ENCODE measurements around the gene CHN1. TPM values are rescaled to one million over a fixed set of nuclear protein-coding genes. Genes with fewer than 3 reads are reported as not detected.

Gene CHN1
- total RNA-seq, 2 donors from 2014 or later, result 2.2 to 2.8 TPM

DNA sequence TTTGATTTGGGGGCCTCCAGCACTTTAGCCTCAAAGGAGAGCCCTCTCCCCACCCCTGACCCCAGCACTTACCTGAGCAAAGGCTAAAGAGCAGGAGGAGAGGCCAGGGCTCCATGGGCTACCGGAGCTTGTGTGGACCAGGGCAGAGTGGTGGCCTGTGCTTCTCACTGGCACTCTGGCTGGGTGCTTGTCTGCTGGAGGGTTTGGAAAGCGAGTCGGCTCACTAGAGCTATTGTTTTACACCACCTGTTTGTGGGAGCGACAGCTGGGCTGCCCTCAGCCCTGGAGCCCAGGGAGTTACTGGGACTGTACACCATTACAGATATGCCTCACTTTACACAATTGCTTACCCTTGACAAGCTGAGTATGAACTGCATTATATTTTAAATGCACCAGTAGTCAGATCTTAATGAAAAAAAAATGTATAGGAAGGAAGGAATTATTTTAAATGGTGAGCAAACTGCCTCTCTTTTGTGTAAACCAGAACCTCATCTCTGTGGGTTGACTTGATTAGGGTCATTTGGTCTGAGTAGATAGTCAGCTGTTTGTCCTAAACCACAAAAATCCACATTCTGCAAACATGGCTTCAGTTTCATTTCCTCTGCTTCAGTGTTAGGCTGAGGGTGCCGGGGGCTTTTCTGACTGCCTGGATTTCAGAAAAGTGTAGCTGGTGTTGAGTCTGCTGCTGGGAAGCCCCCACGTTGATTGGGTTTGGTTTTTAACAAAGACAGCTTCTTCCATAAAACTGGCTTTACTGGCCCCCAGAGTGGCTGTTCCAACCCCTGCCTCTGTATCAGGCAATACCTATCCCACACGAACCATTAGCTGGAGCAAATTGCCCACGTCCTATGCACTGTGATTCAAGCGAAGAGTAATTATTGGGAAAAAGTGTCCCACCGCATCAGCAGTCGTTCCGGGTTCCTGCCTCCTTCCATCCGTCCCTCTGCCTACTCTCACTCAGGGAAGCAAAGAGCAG, 240.6 kb downstream of the CHN1 start, which contains the start of gene CHRNA1:
CHRNA1 (minus strand) TSS at position 193 of the 976 bp plus-strand sequence; CDS start at position 115, 78 bp downstream.
- Histone ChIP-seq H3K9ac (ENCODE audit: low read depth in 2 of 2, low read length in 2 of 2) (no peak within 1 kb of the TSS), H3K27me3 (no peaks in the 10 kb centered on the region), H3K4me1 (no peaks in the 10 kb centered on the region), H3K4me3 (no peak within 1 kb of the TSS), H3K9me3 (no peaks in the 10 kb centered on the region), H3K36me3 (no peaks in the 10 kb centered on the region), H3K27ac (no peak within 1 kb of the TSS)
- intact Hi-C loops (cut with DNase I), result no loop called here
- no peak for DNase-seq
- no peak for TF ChIP-seq CTCF (IDR thresholded peaks at IDR 0.05)

DNA sequence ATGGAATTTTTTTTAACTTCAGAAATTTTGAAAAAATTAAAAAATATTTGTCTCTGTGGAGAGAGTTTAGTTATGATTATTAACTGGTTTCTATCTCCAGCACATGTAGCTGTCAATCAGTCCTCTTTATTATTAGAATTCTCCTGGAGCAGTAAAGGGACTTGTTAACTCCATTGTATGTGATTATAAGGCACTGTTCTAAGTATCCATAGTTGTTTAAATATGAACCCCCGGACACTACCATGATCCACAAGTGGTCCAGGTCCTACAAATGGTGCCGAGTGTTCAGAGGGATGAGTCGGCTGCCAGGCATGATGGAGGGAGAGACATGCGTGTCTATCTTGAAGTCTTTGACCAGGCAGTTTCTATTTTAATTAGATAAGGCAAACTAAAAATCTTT, 241.4 kb downstream of the CHN1 start:
- Histone ChIP-seq H3K27me3 (no peaks in the 10 kb centered on the region), H3K9ac (ENCODE audit: low read depth in 2 of 2, low read length in 2 of 2) (no peak overlapping the region), H3K27ac (no peak overlapping the region), H3K4me1 (no peaks in the 10 kb centered on the region), H3K36me3 (no peaks in the 10 kb centered on the region), H3K9me3 (no peaks in the 10 kb centered on the region), H3K4me3 (no peak overlapping the region)
- intact Hi-C loops (cut with DNase I), result no loop called here
- no peak for DNase-seq
- no peak for TF ChIP-seq CTCF (IDR thresholded peaks at IDR 0.05)

DNA sequence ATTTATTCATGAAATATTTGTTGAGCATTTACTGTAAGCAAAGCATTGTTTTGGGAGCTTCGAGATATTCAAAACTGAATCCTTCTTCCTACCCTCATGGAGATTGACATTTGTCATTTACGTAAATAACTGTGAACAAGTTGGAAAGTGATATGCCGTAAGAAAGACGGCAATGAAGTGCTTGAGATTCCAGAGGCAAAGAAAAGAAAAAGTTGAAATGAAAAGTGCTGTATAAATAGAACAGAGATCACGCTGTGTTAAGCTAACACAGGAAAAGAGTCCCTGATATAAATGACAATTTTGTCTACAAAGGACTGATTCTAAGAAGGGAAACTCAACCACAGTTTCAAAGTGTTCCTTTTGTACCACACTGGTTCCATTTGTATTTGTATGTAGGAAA, 242.7 kb downstream of the CHN1 start:
- H3K9me3 ChIP-seq, result no peaks in the 10 kb centered on the region
- H3K27ac ChIP-seq, result no peak overlapping the region
- no peaks in the 10 kb centered on the region for H3K27me3 ChIP-seq
- H3K9ac ChIP-seq (ENCODE audit: low read depth in 2 of 2, low read length in 2 of 2), result no peak overlapping the region
- TF ChIP-seq CTCF (IDR thresholded peaks at IDR 0.05), result no peak
- no peaks in the 10 kb centered on the region for H3K4me1 ChIP-seq
- H3K4me3 ChIP-seq, result no peak overlapping the region
- DNase-seq, result no peak
- intact Hi-C loops (cut with DNase I), result no loop called here
- H3K36me3 ChIP-seq, result no peaks in the 10 kb centered on the region

- H3K4me1 ChIP-seq, result no peaks in the 10 kb centered on the region
- no peaks in the 10 kb centered on the region for H3K9me3 ChIP-seq
- no peaks in the 10 kb centered on the region for H3K36me3 ChIP-seq
- H3K9ac ChIP-seq (ENCODE audit: low read depth in 2 of 2, low read length in 2 of 2), result no peak overlapping the region
- no peaks in the 10 kb centered on the region for H3K27me3 ChIP-seq
- intact Hi-C loops (cut with DNase I), result no loop called here
- TF ChIP-seq CTCF (IDR thresholded peaks at IDR 0.05), result no peak
- no peak for DNase-seq
- H3K27ac ChIP-seq, result no peak overlapping the region
- H3K4me3 ChIP-seq, result no peak overlapping the region
These were observed 243.3 kb downstream of the CHN1 start for GRCh38 chr2:174761837-174762236.

- H3K27ac ChIP-seq, result no peak overlapping the region
- intact Hi-C loops (cut with DNase I), result no loop called here
- no peaks in the 10 kb centered on the region for H3K4me1 ChIP-seq
- no peak for TF ChIP-seq CTCF (IDR thresholded peaks at IDR 0.05)
- H3K27me3 ChIP-seq, result no peaks in the 10 kb centered on the region
- no peaks in the 10 kb centered on the region for H3K36me3 ChIP-seq
- no peak overlapping the region for H3K4me3 ChIP-seq
- no peak for DNase-seq
- H3K9ac ChIP-seq (ENCODE audit: low read depth in 2 of 2, low read length in 2 of 2), result no peak overlapping the region
- no peaks in the 10 kb centered on the region for H3K9me3 ChIP-seq
These were observed 244.2 kb downstream of the CHN1 start for GRCh38 chr2:174760845-174761473.

Measured in colonic mucosa (tissue), 4 donors.